ENCODE data around the gene ING1.
"Not testable (repeated sequence)": the region's sequence is repeated elsewhere in the genome, so short reads cannot be mapped to it uniquely, and the experiment has no call there.

The ING1 gene, protein sequence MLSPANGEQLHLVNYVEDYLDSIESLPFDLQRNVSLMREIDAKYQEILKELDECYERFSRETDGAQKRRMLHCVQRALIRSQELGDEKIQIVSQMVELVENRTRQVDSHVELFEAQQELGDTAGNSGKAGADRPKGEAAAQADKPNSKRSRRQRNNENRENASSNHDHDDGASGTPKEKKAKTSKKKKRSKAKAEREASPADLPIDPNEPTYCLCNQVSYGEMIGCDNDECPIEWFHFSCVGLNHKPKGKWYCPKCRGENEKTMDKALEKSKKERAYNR

DNA sequence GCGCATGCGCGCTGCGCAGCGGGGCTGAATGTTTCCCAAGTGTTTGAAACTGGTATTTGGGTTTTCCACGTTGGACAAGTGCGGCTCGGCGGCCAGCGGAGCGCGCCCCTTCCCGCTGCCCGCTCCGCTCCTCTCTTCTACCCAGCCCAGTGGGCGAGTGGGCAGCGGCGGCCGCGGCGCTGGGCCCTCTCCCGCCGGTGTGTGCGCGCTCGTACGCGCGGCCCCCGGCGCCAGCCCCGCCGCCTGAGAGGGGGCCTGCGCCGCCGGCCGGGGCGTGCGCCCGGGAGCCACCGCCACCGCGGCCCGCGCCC is at the start of gene ING1:
Gene ING1, plus strand, starts transcription at position 59 of the 311 bp plus-strand sequence. CDS start 450 bp downstream, outside the sequence.
- Mint-ChIP-seq H3K27ac (peak within 1 kb of the TSS; percentile 97), H3K36me3 (ENCODE audit: low read depth) (peaks cover 4% of the 10 kb centered on the region), H3K27me3 (no peaks in the 10 kb centered on the region), H3K9me3 (no peaks in the 10 kb centered on the region), H3K4me1 (ENCODE audit: low read depth) (peaks cover 27% of the 10 kb centered on the region), H3K4me3 (peak within 1 kb of the TSS; percentile 96)

DNA sequence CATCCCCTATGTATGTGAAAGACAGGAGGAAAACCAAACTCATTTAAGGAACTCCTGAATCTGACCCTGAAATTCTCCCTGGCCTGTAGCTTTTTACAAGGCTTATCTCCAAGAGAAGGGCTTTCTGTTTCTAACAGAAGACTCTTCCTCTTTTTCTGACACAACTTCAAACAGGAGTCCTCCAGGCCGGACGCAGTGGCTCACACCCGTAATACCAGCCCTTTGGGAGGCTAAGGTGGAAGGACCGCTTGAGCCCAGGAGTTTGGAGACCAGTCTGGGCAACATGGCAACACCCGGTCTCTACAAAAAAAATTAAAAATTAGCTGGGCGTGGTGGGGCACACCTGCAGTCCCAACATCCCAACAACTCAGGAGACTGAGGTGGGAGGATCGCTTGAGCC is 49.5 kb upstream of the ING1 start:
- Mint-ChIP-seq H3K36me3 (ENCODE audit: low read depth) (peaks cover 92% of the 10 kb centered on the region), H3K27ac (no peak overlapping the region), H3K4me3 (no peak overlapping the region), H3K4me1 (ENCODE audit: low read depth) (peaks cover 27% of the 10 kb centered on the region), H3K27me3 (no peaks in the 10 kb centered on the region), H3K9me3 (no peaks in the 10 kb centered on the region)

DNA sequence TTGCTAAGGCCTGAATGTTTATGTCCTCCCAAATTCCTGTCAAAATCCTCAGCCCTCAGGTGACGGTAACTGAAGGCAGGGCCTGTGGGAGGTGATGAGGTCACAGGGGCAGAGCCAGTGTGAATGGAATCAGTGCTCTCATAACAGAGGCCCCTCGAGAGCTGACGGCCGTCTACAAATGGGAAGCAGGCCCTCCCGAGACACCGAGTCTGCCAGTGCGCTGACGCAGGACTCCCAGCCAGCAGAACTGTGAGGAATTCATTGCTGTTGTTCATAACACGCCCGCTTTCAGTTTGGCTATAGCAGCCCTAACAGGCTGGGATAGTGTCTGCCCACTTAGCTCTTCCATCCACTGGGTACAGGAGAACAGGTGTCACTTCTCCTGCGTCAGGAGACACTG is 48.8 kb upstream of the ING1 start:
- H3K27me3 Mint-ChIP-seq: no peaks in the 10 kb centered on the region
- H3K27ac Mint-ChIP-seq: no peak overlapping the region
- H3K4me3 Mint-ChIP-seq: no peak overlapping the region
- H3K4me1 Mint-ChIP-seq (ENCODE audit: low read depth): peaks cover 22% of the 10 kb centered on the region
- H3K36me3 Mint-ChIP-seq (ENCODE audit: low read depth): peaks cover 90% of the 10 kb centered on the region
- H3K9me3 Mint-ChIP-seq: no peaks in the 10 kb centered on the region

DNA sequence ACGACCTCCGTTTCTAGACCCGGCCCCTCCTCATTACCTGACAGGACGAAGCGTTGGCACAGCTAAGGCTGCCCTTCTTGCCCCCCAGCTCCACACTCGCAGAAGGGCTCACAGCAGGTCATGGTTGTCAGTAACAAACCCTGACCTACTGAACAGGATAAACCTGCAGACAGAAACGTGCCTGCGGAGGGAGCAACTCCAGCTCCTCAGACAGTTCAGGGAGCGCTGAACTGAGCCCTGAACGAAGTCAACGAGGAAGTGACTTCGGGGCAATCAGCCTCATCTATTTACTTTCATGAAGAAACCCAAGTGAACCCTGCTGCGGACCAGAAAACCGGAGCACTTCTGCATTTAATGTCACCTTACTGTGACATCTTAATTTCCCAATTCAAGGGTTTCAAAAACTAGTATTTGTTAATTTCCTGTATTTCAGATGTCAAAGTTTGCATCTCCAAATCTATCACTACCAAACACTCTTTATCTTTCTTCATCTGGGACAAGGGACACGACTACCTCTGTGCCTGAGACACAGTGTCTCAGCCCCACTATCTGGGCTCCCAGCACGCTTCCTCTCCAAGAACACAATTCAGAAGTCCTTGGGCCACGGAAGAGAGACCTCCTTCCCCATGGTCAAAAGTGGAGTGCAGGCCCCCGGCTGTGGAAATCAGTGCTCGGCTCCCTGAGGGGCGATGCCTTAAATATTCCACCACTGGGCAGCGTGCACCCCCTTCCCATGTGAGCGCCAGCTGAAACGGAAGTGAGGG is 47.8 kb upstream of the ING1 start:
- Mint-ChIP-seq H3K27ac (no peak overlapping the region), H3K9me3 (no peaks in the 10 kb centered on the region), H3K4me1 (ENCODE audit: low read depth) (peaks cover 16% of the 10 kb centered on the region), H3K4me3 (no peak overlapping the region), H3K36me3 (ENCODE audit: low read depth) (peaks cover 89% of the 10 kb centered on the region), H3K27me3 (no peaks in the 10 kb centered on the region)

DNA sequence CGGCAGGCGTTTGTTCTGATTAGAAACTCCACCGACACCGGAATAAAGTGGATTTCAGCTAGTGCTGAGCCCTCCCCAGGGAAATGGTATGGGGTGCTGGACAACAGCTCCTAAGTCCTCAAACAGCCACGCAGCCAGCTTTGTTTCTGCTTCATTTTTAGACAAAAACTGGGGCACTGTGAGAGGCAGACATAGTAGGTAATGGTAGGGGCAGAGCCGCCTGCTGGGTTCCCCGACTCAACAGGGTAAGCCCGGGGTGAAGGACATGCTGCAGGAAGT is 47.3 kb upstream of the ING1 start:
- Mint-ChIP-seq H3K4me3 (no peak overlapping the region), H3K27me3 (no peaks in the 10 kb centered on the region), H3K27ac (no peak overlapping the region), H3K36me3 (ENCODE audit: low read depth) (peaks cover 90% of the 10 kb centered on the region), H3K9me3 (no peaks in the 10 kb centered on the region), H3K4me1 (ENCODE audit: low read depth) (peaks cover 16% of the 10 kb centered on the region)

DNA sequence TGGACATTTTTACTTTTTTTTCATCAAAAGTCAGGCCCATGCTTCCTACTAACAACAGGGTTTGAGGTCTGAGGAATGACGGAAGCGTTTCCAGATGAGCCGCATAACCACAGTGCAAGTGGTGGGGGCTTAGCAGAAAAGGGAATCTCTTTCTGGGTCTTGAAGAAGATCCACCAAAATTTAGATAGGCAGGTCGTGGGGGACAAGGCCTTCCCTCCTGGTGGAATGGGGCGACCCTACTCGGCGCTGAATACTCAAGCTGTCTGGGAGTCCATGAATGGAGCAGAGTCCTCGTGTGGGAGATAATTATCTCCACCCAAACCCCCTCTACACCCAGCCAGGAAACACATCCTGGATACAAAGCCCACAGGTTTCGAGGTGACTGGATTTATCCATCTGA is 44.5 kb upstream of the ING1 start:
- Mint-ChIP-seq H3K4me3 (no peak overlapping the region), H3K36me3 (ENCODE audit: low read depth) (peaks cover 87% of the 10 kb centered on the region), H3K9me3 (no peaks in the 10 kb centered on the region), H3K4me1 (ENCODE audit: low read depth) (peaks cover 21% of the 10 kb centered on the region), H3K27ac (no peak overlapping the region), H3K27me3 (no peaks in the 10 kb centered on the region)

DNA sequence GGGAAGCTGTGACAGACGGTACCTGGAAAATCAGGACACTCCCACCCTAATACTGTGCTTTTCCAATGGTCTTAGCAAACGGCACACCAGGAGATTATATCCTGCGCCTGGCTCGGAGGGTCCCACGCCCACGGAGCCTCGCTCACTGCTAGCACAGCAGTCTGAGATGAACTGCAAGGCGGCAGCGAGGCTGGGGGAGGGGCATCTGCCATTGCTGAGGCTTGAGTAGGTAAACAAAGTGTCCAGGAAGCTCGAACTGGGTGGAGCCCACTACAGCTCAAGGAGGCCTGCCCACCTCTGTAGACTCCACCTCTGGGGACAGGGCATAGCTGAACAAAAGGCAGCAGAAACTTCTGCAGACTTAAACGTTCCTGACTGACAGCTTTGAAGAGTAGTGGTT is 43.7 kb upstream of the ING1 start:
- H3K4me1 Mint-ChIP-seq (ENCODE audit: low read depth): peaks cover 20% of the 10 kb centered on the region
- not testable (repeated sequence) for H3K27ac Mint-ChIP-seq, H3K27me3 Mint-ChIP-seq, H3K4me3 Mint-ChIP-seq, H3K9me3 Mint-ChIP-seq
- H3K36me3 Mint-ChIP-seq (ENCODE audit: low read depth): peaks cover 87% of the 10 kb centered on the region

DNA sequence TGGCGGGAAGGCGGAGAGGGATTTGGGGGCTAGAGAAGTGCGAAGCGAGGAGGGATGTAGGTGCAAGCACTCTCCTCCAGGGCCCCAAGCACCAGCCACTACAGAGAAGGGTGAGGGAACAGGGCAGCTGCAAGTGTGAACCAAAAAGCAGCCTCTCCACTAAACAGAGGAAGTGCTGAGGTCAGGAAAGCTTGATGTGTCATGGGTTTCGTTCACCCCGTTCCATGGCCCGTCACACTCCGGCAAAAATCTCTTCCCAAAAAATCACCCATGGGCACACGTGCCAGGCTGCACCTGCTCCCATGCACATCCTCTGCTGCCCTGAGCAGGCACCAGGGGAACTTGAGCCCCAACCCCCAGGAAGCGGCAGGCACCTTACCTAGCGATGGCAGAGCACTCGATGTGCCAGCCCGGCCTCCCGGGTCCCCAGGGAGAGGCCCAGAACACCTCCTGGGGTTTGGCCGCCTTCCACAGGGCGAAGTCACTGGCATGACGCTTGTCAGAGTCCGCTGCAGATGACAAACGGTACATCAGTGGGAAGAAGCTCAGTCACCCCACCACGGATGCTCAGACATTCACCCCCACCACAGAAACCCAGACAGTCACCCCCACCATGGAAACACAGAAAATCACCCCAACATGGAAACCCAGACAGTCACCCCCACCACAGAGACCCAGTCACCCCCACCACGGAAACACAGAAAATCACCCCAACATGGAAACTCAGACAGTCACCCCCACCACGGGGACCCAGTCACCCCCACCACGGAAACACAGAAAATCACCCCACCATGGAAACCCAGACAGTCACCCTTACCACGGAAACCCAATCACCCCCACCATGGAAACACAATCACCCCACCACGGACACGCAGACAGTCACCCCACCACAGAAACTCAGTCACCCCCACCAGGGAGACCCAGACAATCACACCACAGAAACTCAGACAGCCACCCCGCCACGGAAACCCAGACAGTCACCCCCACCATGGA is 36.6 kb upstream of the ING1 start:
- H3K36me3 Mint-ChIP-seq (ENCODE audit: low read depth): peaks cover 79% of the 10 kb centered on the region
- H3K27me3 Mint-ChIP-seq: no peaks in the 10 kb centered on the region
- H3K4me1 Mint-ChIP-seq (ENCODE audit: low read depth): peaks cover 32% of the 10 kb centered on the region
- H3K27ac Mint-ChIP-seq: peak overlapping the region; percentile 86
- H3K9me3 Mint-ChIP-seq: peaks cover 5% of the 10 kb centered on the region
- H3K4me3 Mint-ChIP-seq: peak overlapping the region; percentile 68

DNA sequence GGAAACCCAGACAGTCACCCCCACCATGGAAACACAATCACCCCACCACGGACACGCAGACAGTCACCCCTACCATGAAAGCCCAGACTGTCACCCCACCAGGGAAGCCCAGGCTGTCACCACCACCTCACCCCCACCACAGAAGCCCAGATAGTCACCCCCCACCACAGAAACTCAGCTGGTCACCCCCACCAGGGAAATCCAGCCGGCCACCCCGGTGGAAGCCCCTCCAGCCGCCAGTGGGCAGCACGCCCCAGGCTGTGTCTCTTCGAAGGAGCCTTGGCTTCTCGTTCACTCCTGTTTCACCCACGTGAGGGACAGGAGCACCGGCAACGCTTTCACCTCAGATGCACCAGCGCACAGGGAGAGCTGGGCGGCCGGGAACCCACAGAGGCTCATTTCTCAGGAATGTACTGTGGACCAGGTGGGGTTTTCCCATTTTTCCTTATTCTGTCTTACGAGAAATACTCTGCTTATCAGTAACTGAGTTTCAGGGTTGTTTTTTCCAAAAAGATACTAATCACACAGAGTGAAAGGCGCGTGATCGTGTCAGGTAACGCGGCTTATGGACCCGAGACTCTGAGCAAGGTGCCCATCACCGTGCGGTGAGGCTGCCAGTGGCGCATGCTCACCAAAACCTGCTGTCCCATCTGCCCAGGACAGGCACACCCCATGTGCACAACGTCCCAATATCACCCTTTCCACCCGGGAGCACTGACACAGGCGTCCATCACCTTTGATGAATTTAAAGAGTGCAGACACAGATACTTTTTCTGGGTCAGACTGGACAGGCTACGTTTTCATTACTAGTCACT is 35.6 kb upstream of the ING1 start:
- Mint-ChIP-seq H3K27ac (peak overlapping the region; percentile 86), H3K9me3 (peaks cover 5% of the 10 kb centered on the region), H3K4me3 (peak overlapping the region; percentile 58), H3K27me3 (no peaks in the 10 kb centered on the region), H3K4me1 (ENCODE audit: low read depth) (peaks cover 28% of the 10 kb centered on the region), H3K36me3 (ENCODE audit: low read depth) (peaks cover 78% of the 10 kb centered on the region)

DNA sequence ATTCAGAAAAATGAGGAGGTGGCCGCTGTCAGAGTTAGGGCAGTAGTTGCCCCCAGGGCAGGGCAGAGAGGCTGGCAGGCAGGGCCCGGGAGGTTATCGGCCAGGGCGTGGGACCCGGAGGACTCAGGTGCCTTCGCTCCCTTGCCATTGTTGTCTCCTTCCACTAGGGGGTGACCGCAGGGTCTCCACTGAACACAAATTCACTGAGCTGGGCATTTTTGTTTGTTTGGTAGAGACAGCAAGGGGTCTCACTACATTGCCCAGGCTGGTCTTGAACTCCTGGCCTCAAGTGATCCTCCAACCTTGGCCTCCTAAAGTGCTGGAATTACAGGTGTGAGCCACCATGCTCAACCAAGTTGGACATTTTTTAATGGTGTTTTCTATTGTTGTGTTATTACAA is 32.6 kb upstream of the ING1 start:
- Mint-ChIP-seq H3K36me3 (ENCODE audit: low read depth) (peaks cover 74% of the 10 kb centered on the region), H3K4me3 (no peak overlapping the region), H3K27me3 (no peaks in the 10 kb centered on the region), H3K27ac (no peak overlapping the region), H3K4me1 (ENCODE audit: low read depth) (peaks cover 19% of the 10 kb centered on the region), H3K9me3 (peaks cover 5% of the 10 kb centered on the region)

DNA sequence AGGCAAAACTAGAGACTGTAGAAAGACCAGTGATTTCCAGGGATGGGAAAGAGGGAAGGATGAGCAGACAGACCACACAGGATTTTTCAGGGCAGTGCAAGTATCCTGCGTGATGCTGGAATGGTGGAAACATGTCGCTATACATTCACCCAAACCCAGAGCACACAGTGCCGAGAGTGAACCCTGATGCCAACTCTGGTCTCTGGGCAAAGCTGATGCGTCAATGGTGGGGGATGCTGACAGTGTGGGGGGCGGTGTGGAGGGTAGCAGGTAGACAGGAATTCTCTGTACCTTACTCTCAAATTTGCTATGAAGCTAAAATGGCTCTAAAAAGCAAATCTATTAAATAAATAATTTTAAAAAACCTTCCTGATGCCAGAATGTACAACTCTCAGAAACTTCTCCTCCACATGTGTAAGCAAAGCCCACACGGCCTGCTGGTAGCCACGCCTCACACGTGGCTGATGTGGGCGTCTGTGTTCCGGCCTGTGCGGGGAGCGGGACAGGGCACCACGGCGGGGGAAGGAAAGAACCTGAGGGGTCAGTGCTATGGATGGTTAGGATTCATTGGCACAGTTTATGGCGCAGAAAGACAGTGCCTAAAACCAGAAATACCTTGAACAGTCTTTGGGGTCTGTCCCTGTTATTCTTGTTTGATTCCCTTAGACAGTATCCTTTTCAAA is 31.5 kb upstream of the ING1 start:
- Mint-ChIP-seq H3K27me3 (no peaks in the 10 kb centered on the region), H3K9me3 (peaks cover 5% of the 10 kb centered on the region), H3K27ac (no peak overlapping the region), H3K4me1 (ENCODE audit: low read depth) (peaks cover 7% of the 10 kb centered on the region), H3K4me3 (no peak overlapping the region), H3K36me3 (ENCODE audit: low read depth) (peaks cover 71% of the 10 kb centered on the region)

DNA sequence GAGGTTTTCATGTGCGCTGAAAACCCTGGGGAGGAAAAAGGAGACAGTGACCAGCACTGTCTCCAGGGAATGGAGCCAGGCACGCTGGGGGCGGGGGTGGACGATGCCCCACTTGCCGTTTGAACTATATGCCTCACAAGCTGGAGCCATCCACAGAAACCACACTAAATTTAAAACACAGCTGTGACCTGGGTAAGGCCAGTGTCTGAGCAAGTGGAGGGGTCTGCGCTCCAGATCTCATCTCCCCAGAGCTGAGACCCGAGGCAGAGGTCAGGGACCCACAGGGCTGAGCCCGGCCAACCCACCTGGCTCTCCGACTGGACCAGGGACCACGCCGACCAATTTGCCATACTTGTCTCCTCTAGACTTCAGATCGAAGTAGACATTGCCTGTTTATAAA is 30.8 kb upstream of the ING1 start:
- Mint-ChIP-seq H3K4me1 (ENCODE audit: low read depth) (peaks cover 6% of the 10 kb centered on the region), H3K27me3 (no peaks in the 10 kb centered on the region), H3K36me3 (ENCODE audit: low read depth) (peaks cover 73% of the 10 kb centered on the region), H3K9me3 (peaks cover 5% of the 10 kb centered on the region), H3K27ac (no peak overlapping the region), H3K4me3 (no peak overlapping the region)

DNA sequence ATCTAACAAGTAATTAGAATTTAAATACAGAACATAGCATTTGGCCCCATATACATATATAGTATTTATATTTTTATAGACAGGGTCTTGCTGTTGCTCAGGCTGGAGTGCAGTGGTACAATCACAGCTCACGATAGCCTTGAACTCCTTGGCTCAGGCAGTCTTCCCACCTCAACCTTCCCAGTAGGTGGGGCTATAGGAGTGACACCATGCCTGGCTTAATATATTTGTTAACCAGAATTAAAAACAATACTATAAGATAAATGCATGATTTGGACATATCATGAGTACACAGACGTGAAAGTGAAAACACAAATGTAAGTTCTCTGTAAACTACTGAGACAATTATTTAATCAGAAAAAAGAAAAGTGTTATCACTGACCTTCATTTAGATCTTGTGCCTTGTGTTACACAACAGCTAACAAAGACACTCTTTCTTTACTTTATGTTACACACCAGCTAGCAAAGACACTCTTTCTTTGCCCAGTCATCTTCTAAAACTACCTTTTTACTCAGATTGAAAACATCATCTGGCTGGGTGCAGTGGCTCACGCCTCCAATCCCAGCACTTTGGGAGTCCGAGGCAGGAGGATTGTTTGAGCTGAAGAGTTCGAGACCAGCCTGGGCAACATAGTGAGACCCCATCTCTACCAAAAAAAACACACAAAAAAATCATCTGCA is 30.2 kb upstream of the ING1 start:
- Mint-ChIP-seq H3K27me3 (no peaks in the 10 kb centered on the region), H3K4me3 (no peak overlapping the region), H3K27ac (no peak overlapping the region), H3K9me3 (peaks cover 2% of the 10 kb centered on the region), H3K4me1 (ENCODE audit: low read depth) (peaks cover 3% of the 10 kb centered on the region), H3K36me3 (ENCODE audit: low read depth) (peaks cover 72% of the 10 kb centered on the region)

DNA sequence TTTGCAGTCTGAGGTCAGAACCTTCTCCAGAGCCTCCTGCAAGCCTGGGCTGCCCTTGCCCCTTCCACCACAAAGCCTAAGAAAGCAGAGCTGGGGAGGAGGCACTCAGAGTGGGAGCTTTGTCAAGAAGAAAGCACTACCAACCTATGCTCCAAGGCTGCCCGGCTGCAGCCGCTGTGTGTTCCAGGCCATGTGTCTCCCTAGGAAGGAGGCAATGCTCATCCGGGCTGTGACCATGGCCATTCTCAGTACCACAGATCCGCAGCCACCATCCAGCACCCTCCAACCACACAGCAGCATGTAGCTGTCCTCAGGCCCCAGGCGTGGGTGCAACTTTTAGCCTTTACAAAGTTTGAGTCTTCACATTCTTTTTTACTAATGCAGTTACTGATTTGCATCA is 29.6 kb upstream of the ING1 start:
- Mint-ChIP-seq H3K36me3 (ENCODE audit: low read depth) (peaks cover 72% of the 10 kb centered on the region), H3K9me3 (no peaks in the 10 kb centered on the region), H3K4me3 (no peak overlapping the region), H3K27ac (no peak overlapping the region), H3K27me3 (no peaks in the 10 kb centered on the region), H3K4me1 (ENCODE audit: low read depth) (no peaks in the 10 kb centered on the region)
